H1 (cell line): Measurements from ENCODE around the gene VIT. TPM values are rescaled to one million over a fixed set of nuclear protein-coding genes. Genes with fewer than 3 reads are reported as not detected.

ENCODE experiments used
- CTCF ChIA-PET: fragments of 300-600 bp; sonication (Branson Sonifier 250); formaldehyde crosslinking; loops from one replicate; lab custom pipeline; 2021; ENCODE audit not compliant: partially characterized antibody; lab: Charles Lee
- POLR2A ChIA-PET: fragments of 300-600 bp; sonication (Branson Sonifier 250); formaldehyde crosslinking; loops from one replicate; lab custom pipeline; 2021; ENCODE audit warnings: inconsistent platforms; ENCODE audit not compliant: partially characterized antibody; lab: Charles Lee
- DNase-seq, 2 experiments: peaks; one replicate each; pipeline versions ENCODE4 v3.0.0 to v3.0.0-alpha.2; 2010 to 2022; ENCODE audit warnings: low spot score in 2 of 2, low read depth in 1 of 2, mixed read lengths in 1 of 2
- FAIRE-seq: peaks from 2 replicates; lab custom pipeline; 2011; peaks lifted over from hg19 to GRCh38; lab: Jason Lieb, UNC
- H2AFZ ChIP-seq: 2 replicates; pipeline ENCODE4 v1.8.1; 2012; ENCODE audit warnings: low read length, inconsistent platforms
- H2AK5ac ChIP-seq: 2 replicates; pipeline ENCODE4 v1.6.1; 2013; ENCODE audit warnings: low read depth, low read length
- H2BK120ac ChIP-seq: replicated peaks from 2 replicates; pipeline ENCODE3; 2013; ENCODE audit warnings: low read depth, low read length, inconsistent platforms
- H2BK12ac ChIP-seq: 2 replicates; pipeline ENCODE4 v1.6.1; 2013; ENCODE audit warnings: low read depth, low read length
- H2BK15ac ChIP-seq: 2 replicates; pipeline ENCODE4 v1.6.1; 2013; ENCODE audit warnings: low read length
- H2BK20ac ChIP-seq: 2 replicates; pipeline ENCODE4 v1.6.1; 2013; ENCODE audit warnings: low read length
- H2BK5ac ChIP-seq: 2 replicates; pipeline ENCODE4 v1.6.1; 2013; ENCODE audit warnings: low read depth, low read length
- H3K14ac ChIP-seq: 2 replicates; pipeline ENCODE4 v1.6.1; 2013; ENCODE audit warnings: inconsistent platforms; ENCODE audit not compliant: insufficient read length
- H3K18ac ChIP-seq: 2 replicates; pipeline ENCODE4 v1.6.1; 2013; ENCODE audit warnings: low read length; ENCODE audit errors: extremely low read depth
- H3K23ac ChIP-seq: 2 replicates; pipeline ENCODE4 v1.6.1; 2013; ENCODE audit warnings: inconsistent platforms; ENCODE audit not compliant: insufficient read length
- H3K23me2 ChIP-seq: 2 replicates; pipeline ENCODE4 v1.6.1; 2013; ENCODE audit warnings: low read depth, low read length
- H3K27ac ChIP-seq: 2 replicates; pipeline ENCODE4 v1.6.1; 2011; ENCODE audit warnings: low read depth, low read length, inconsistent platforms
- H3K27me3 ChIP-seq, 4 experiments: replicated peaks in 1 of 4; 1 replicate in 1 of 4; 2 replicates in 3 of 4; pipeline versions ENCODE4 v1.6.1 to v1.8.1; 2011 to 2013; ENCODE audit warnings: low read length in 3 of 4, mild to moderate bottlenecking in 3 of 4, inconsistent platforms in 2 of 4, mixed read lengths in 2 of 4, moderate library complexity in 1 of 4; ENCODE audit not compliant: control insufficient read depth in 3 of 4, insufficient read depth in 3 of 4; ENCODE audit errors: extremely low read depth in 1 of 4
- H3K36me3 ChIP-seq, 4 experiments: 2 replicates each; pipeline versions ENCODE4 v1.6.1 to v1.8.1; 2011 to 2013; ENCODE audit warnings: mild to moderate bottlenecking in 4 of 4, low read length in 3 of 4, moderate library complexity in 2 of 4, control low read depth in 1 of 4, inconsistent platforms in 1 of 4; ENCODE audit not compliant: insufficient read depth in 4 of 4, control insufficient read depth in 2 of 4
- H3K4ac ChIP-seq: replicated peaks from 2 replicates; pipeline ENCODE3; 2013; ENCODE audit warnings: low read length, low read depth, mixed read lengths, inconsistent platforms; ENCODE audit not compliant: insufficient read length
- H3K4me1 ChIP-seq, 4 experiments: replicated peaks in 1 of 4; 1 replicate in 1 of 4; 2 replicates in 3 of 4; pipeline versions ENCODE4 v1.6.1 to v1.8.1; 2011 to 2013; ENCODE audit warnings: low read length in 3 of 4, inconsistent platforms in 2 of 4, mixed read lengths in 1 of 4; ENCODE audit not compliant: insufficient read depth in 4 of 4, control insufficient read depth in 3 of 4
- H3K4me2 ChIP-seq, 2 experiments: 2 replicates each; pipeline versions ENCODE4 v1.6.1 to v1.8.1; 2011 to 2013; ENCODE audit warnings: low read depth in 2 of 2, low read length in 2 of 2, control low read depth in 1 of 2, inconsistent platforms in 1 of 2, mild to moderate bottlenecking in 1 of 2; ENCODE audit not compliant: insufficient read depth in 1 of 2
- H3K4me3 ChIP-seq, 4 experiments: fragments of 200-600, 300-600 bp in 1 of 4; sonication (generic), shearing (Covaris generic), sonication (Bioruptor Twin) in 1 of 4; 2 replicates each; pipeline versions ENCODE4 v1.5.1 to v1.8.1; 2011 to 2016; ENCODE audit warnings: low read length in 4 of 4, low read depth in 3 of 4, control low read depth in 2 of 4, inconsistent platforms in 2 of 4, mild to moderate bottlenecking in 2 of 4, mixed read lengths in 1 of 4, moderate library complexity in 1 of 4; ENCODE audit not compliant: insufficient read depth in 2 of 4; ENCODE audit errors: extremely low read depth in 1 of 4
- H3K56ac ChIP-seq: replicated peaks from 2 replicates; pipeline ENCODE3; 2013; ENCODE audit warnings: low read depth, mild to moderate bottlenecking, mixed read lengths, low read length, inconsistent platforms; ENCODE audit not compliant: insufficient read length
- H3K79me1 ChIP-seq: 2 replicates; pipeline ENCODE4 v1.6.1; 2013; ENCODE audit warnings: low read depth, low read length, control low read depth
- H3K79me2 ChIP-seq, 2 experiments: 2 replicates each; pipeline versions ENCODE4 v1.6.1 to v1.8.1; 2012 to 2013; ENCODE audit warnings: low read length in 2 of 2, mild to moderate bottlenecking in 2 of 2, inconsistent platforms in 1 of 2; ENCODE audit not compliant: insufficient read depth in 2 of 2, control insufficient read depth in 1 of 2
- H3K9ac ChIP-seq, 4 experiments: replicated peaks in 1 of 4; 1 replicate in 1 of 4; 2 replicates in 3 of 4; pipeline versions ENCODE4 v1.6.1 to v1.8.1; 2011 to 2013; ENCODE audit warnings: low read depth in 3 of 4, low read length in 3 of 4, control low read depth in 2 of 4, mild to moderate bottlenecking in 2 of 4, moderate library complexity in 2 of 4, inconsistent platforms in 1 of 4; ENCODE audit errors: extremely low read depth in 1 of 4
- H3K9me3 ChIP-seq, 2 experiments: 2 replicates each; pipeline versions ENCODE4 v1.6.1 to v1.8.1; 2012 to 2013; ENCODE audit warnings: mild to moderate bottlenecking in 2 of 2, moderate library complexity in 2 of 2, control low read depth in 1 of 2, inconsistent platforms in 1 of 2, low read depth in 1 of 2, low read length in 1 of 2, mixed read lengths in 1 of 2; ENCODE audit not compliant: insufficient read depth in 2 of 2
- H4K20me1 ChIP-seq, 2 experiments: replicated peaks in 1 of 2; 2 replicates each; pipeline versions ENCODE3 to v1.8.1; 2011 to 2013; ENCODE audit warnings: inconsistent platforms in 2 of 2, low read length in 2 of 2, mild to moderate bottlenecking in 1 of 2; ENCODE audit not compliant: insufficient read depth in 2 of 2, control insufficient read depth in 1 of 2
- H4K5ac ChIP-seq: 2 replicates; pipeline ENCODE4 v1.6.1; 2013; ENCODE audit warnings: low read length, low read depth, mixed read lengths, inconsistent platforms; ENCODE audit not compliant: insufficient read length
- H4K8ac ChIP-seq: 2 replicates; pipeline ENCODE4 v1.8.0; 2013; ENCODE audit warnings: mild to moderate bottlenecking, moderate library complexity, low read length, inconsistent platforms; ENCODE audit not compliant: insufficient read depth; ENCODE audit errors: extremely low read depth
- H4K91ac ChIP-seq: replicated peaks from 2 replicates; pipeline ENCODE3; 2013; ENCODE audit warnings: low read length, mixed read lengths, inconsistent platforms; ENCODE audit not compliant: insufficient read length
- BRCA1 ChIP-seq: IDR thresholded peaks from 2 replicates; pipeline ENCODE4 v1.6.1; 2012; ENCODE audit warnings: low read depth, low read length, improper control_type of control experiment
- CHD1 ChIP-seq: IDR thresholded peaks from 2 replicates; pipeline ENCODE4 v1.6.1; 2012; ENCODE audit warnings: low read depth, low read length, improper control_type of control experiment
- EP300 ChIP-seq, 2 experiments: IDR thresholded peaks; 1 replicate in 1 of 2; 2 replicates in 1 of 2; pipeline ENCODE4 v1.6.1; 2011 to 2012; ENCODE audit warnings: low read depth in 2 of 2, low read length in 2 of 2, mild to moderate bottlenecking in 2 of 2, borderline replicate concordance in 1 of 2, inconsistent platforms in 1 of 2, moderate library complexity in 1 of 2
- GABPA ChIP-seq: IDR thresholded peaks from 2 replicates; pipeline ENCODE4 v1.6.1; 2011; ENCODE audit warnings: mild to moderate bottlenecking, low read length, moderate library complexity, borderline replicate concordance; ENCODE audit not compliant: insufficient read depth
- POLR2AphosphoS5 ChIP-seq: IDR thresholded peaks from 2 replicates; pipeline ENCODE4 v1.6.1; 2011; ENCODE audit warnings: low read depth, low read length
- RFX5 ChIP-seq: IDR thresholded peaks from 2 replicates; pipeline ENCODE4 v1.6.1; 2011; ENCODE audit warnings: low read depth, low read length, improper control_type of control experiment, borderline replicate concordance
- SRF ChIP-seq: IDR thresholded peaks from 2 replicates; pipeline ENCODE4 v1.6.1; 2011; ENCODE audit warnings: mild to moderate bottlenecking, low read depth, low read length, moderate library complexity
- TEAD4 ChIP-seq: IDR thresholded peaks from 2 replicates; pipeline ENCODE4 v1.6.1; 2012; ENCODE audit warnings: low read depth, low read length, inconsistent platforms, mixed read lengths
- WGBS, 2 experiments: shearing (Covaris generic) in 1 of 2; methylation state at CpG; one replicate each; pipeline versions ENCODE4 v1.1.6 to v1.1.7; 2013 to 2015; ENCODE audit warnings: low lambda C conversion rate in 2 of 2, mixed read lengths in 2 of 2, inconsistent platforms in 1 of 2, low coverage in 1 of 2, missing lambda C conversion rate in 1 of 2; ENCODE audit not compliant: insufficient replicate concordance in 2 of 2, insufficient coverage in 1 of 2, insufficient read length in 1 of 2; ENCODE audit errors: extremely low coverage in 1 of 2, missing lambda C conversion rate in 1 of 2; 5-methylcytosine and 5-hydroxymethylcytosine counted together
- polyA plus RNA-seq, 7 experiments: library from polyadenylated mRNA; depleted of rRNA in 3 of 7; stranded (reverse) in 5 of 7; unstranded in 2 of 7; fragments of >200 nt in 5 of 7; fragments of 200-250 nt in 2 of 7; gene quantifications; 1 replicate in 5 of 7; 2 replicates in 1 of 7; 4 replicates in 1 of 7; pipeline versions ENCODE4 v1.2.1 to v1.2.3, GENCODE V29; 2011 to 2013; ENCODE audit warnings: missing spikeins in 2 of 7, mixed read lengths in 2 of 7
- total RNA-seq: library from RNA; stranded (reverse); fragmentation: NEBNext Ultra II Directional; extraction: Animal tissue kit (Norgen Biotek cat#: 25700); gene quantifications from 2 replicates; pipeline ENCODE4 v1.2.1, GENCODE V29; 2021
- TF ChIP-seq, protein P1 (sequence below): IDR thresholded peaks from 2 replicates; pipeline ENCODE4 v1.6.1; 2012; ENCODE audit warnings: inconsistent platforms
- TF ChIP-seq, protein P2 (sequence below), 3 experiments: IDR thresholded peaks; 1 replicate in 2 of 3; 2 replicates in 1 of 3; pipeline versions ENCODE4 v1.5.1 to v1.6.1; 2011; ENCODE audit warnings: low read length in 3 of 3, mild to moderate bottlenecking in 3 of 3, inconsistent platforms in 2 of 3, low read depth in 1 of 3, moderate library complexity in 1 of 3; ENCODE audit not compliant: insufficient read depth in 1 of 3; ENCODE audit errors: control extremely low read depth in 1 of 3
- TF ChIP-seq, protein P3 (sequence below): IDR thresholded peaks from 2 replicates; pipeline ENCODE4 v1.6.1; 2012; ENCODE audit warnings: inconsistent platforms

VIT gene
- total and polyA plus RNA-seq, 2 of the 8 experiments (the other 6 are each of a cell fraction or from before 2014, with no cell fraction given) = 0.03 TPM; not detected in 1

DNA sequence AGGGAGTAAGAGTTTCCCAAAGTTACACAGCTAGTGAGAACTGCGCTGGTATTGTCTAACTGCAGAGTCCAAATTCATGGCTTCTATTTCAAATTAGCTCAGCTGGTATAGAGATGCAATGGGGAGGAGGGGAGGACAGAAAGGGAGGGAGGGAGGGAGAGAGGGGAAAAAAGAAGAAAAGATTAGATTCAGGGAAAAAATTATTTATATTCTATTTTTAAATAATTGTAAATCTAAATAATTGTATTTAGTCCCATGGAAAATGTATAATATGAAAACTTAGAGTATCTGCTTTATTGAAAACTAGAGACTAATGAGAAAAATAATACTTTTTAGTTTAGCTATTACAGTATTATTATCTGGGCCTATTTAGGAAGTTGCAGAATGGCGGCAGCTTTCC lies 37.3 kb upstream of the VIT start:
- Histone ChIP-seq H2BK15ac (no peak overlapping the region), H3K9ac (no peak overlapping the region), H3K27ac (no peak overlapping the region), H3K36me3 (no peaks in the 10 kb centered on the region), H2BK5ac (no peak overlapping the region), H3K14ac (no peak overlapping the region), H3K27me3 (no peaks in the 10 kb centered on the region), H2BK12ac (no peak overlapping the region), H2AK5ac (no peak overlapping the region), H3K4me1 (no peaks in the 10 kb centered on the region), H4K8ac (no peak overlapping the region), H4K5ac (no peak overlapping the region), H2BK20ac (no peak overlapping the region), H3K23me2 (no peaks in the 10 kb centered on the region), H3K9me3 (peaks cover 0 to 2% of the 10 kb centered on the region in 2 experiments; a peak in 1 of 4 replicates), H3K4me2 (no peak overlapping the region), H3K56ac (no peak overlapping the region), H2BK120ac (no peak overlapping the region), H3K4ac (no peak overlapping the region), H3K79me2 (no peaks in the 10 kb centered on the region), H3K4me3 (no peak overlapping the region), H3K18ac (no peak overlapping the region), H2AFZ (no peak overlapping the region), H3K23ac (no peak overlapping the region), H3K79me1 (no peaks in the 10 kb centered on the region), H4K20me1 (no peaks in the 10 kb centered on the region), H4K91ac (no peak overlapping the region)
- ChIA-PET POLR2A (interaction anchor here (0.5 kb wide), 1 partner anchor 990 kb away, joined by 3 read pairs; no protein-coding TSS in a partner anchor), CTCF (interaction anchor here (0.7 to 1.6 kb wide), 8 partner anchors 9 to 159 kb away, joined by 3 to 5 read pairs (median 3); no protein-coding TSS in a partner anchor)
- DNase-seq = no peak
- 90% methylated on average over 2 of the region's 2 CpGs; no CpG with 5 or more reads in 1 of the 2 experiments for whole genome bisulfite sequencing, 2 experiments
- no peak for FAIRE-seq
- TF ChIP-seq EP300 (IDR thresholded peaks at IDR 0.05; ENCODE audit: borderline replicate concordance in 1 of 2, low read depth in 2 of 2, low read length in 2 of 2) (no peak), BRCA1 (no peak), CHD1 (no peak), POLR2AphosphoS5 (no peak), TEAD4 (no peak), RFX5 (no peak), GABPA (no peak), SRF (no peak)
- TF ChIP-seq, protein P1, sequence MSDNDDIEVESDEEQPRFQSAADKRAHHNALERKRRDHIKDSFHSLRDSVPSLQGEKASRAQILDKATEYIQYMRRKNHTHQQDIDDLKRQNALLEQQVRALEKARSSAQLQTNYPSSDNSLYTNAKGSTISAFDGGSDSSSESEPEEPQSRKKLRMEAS = no peak
- TF ChIP-seq, protein P2, sequence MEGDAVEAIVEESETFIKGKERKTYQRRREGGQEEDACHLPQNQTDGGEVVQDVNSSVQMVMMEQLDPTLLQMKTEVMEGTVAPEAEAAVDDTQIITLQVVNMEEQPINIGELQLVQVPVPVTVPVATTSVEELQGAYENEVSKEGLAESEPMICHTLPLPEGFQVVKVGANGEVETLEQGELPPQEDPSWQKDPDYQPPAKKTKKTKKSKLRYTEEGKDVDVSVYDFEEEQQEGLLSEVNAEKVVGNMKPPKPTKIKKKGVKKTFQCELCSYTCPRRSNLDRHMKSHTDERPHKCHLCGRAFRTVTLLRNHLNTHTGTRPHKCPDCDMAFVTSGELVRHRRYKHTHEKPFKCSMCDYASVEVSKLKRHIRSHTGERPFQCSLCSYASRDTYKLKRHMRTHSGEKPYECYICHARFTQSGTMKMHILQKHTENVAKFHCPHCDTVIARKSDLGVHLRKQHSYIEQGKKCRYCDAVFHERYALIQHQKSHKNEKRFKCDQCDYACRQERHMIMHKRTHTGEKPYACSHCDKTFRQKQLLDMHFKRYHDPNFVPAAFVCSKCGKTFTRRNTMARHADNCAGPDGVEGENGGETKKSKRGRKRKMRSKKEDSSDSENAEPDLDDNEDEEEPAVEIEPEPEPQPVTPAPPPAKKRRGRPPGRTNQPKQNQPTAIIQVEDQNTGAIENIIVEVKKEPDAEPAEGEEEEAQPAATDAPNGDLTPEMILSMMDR (IDR thresholded peaks at IDR 0.05; ENCODE audit: control extremely low read depth in 1 of 3, insufficient read depth in 1 of 3, low read depth in 1 of 3, low read length in 3 of 3) = no peak
- TF ChIP-seq, protein P3, sequence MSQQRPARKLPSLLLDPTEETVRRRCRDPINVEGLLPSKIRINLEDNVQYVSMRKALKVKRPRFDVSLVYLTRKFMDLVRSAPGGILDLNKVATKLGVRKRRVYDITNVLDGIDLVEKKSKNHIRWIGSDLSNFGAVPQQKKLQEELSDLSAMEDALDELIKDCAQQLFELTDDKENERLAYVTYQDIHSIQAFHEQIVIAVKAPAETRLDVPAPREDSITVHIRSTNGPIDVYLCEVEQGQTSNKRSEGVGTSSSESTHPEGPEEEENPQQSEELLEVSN = no peak
